RCC 7860 (cell line): Measurements from ENCODE around the gene PGLYRP4.
A peak's percentile ranks its signal among the peaks of the same experiment; 100 is the strongest.

Experiments
- DNase-seq: peaks from one replicate; pipeline ENCODE4 v3.0.0-alpha.2; 2015; ENCODE audit warnings: low spot score
- FAIRE-seq: peaks from 2 replicates; lab custom pipeline; 2012; peaks lifted over from hg19 to GRCh38; lab: Jason Lieb, UNC

Gene PGLYRP4

DNA sequence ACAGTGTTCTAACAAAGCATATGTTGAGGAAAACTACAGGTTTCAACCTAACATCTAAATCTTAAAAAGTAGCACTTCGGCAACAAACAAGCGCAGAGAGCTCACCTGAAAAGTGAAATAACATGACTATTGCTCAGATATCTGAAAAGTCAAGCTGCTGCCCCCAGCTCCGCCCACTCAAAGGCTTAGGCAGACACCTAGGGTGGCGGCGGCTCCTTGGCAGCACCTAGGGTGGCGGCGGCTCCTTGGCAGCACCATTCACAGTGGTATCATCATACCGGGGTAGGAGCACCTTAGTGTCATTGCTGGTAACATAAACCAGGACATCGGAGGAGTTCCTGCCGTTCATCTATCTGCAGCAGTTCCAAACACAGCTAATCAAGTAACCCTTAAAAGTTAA, 30.9 kb upstream of the PGLYRP4 start:
- no peak for DNase-seq
- FAIRE-seq, result no peak

- FAIRE-seq (no peak), DNase-seq (peak; percentile 45)
Measured at GRCh38 chr1:153375511-153375910, 26.9 kb upstream of the PGLYRP4 start, which contains the start of gene S100A12. TSS of gene S100A12 (minus strand) at chr1:153375621. CDS start at chr1:153374592, 1,029 bp downstream.

- FAIRE-seq, result no peak
- DNase-seq, result no peak
Measured at GRCh38 chr1:153374071-153374470, 25.4 kb upstream of the PGLYRP4 start.

- DNase-seq (no peak), FAIRE-seq (no peak)
Measured at GRCh38 chr1:153372571-153372970, 23.9 kb upstream of the PGLYRP4 start.

- FAIRE-seq (no peak), DNase-seq (no peak)
Measured at GRCh38 chr1:153371231-153371630, 22.6 kb upstream of the PGLYRP4 start.

DNA sequence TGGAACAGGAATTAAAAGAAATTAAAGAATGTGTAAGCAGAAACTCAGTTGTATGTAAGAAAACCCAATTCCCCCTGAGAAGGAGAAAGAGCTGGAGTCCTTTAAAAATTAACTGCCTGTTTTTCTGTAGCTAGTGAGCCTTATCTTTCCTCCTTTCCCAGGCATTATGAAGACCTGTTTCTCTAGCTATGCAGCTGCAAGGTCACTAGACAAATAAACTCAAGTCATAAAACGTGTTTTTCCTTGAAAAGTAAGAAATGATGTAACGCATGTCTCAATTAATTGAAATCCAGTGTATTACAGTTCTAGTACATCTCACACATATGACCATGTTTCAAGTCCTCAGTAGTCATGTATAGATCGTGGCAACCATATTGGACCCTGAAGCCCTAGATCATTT, 21.5 kb upstream of the PGLYRP4 start:
- DNase-seq, result no peak
- FAIRE-seq, result no peak

- DNase-seq, result no peak
- no peak for FAIRE-seq
Measured at GRCh38 chr1:153368495-153368894, 19.9 kb upstream of the PGLYRP4 start.

DNA sequence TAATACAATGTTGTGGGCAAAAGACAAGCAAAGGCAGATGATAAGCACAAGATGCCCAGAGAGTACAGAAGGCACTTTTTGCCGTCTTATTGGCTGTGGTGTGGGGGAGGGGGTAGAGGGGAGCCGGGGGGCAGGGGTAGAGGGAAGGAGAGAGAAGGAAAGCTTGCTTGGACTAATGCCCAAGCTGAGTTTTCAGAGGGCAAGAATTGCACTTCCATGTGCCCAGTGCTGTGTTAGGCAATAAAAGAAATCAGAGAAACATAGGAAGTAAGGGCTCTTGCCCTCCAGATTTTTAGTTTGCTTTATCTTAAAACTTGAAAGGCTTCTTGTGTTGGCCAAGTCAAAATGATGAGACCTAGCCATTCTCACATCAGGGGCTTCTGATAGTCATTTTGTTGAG, 18.4 kb upstream of the PGLYRP4 start:
- no peak for FAIRE-seq
- DNase-seq, result no peak

DNA sequence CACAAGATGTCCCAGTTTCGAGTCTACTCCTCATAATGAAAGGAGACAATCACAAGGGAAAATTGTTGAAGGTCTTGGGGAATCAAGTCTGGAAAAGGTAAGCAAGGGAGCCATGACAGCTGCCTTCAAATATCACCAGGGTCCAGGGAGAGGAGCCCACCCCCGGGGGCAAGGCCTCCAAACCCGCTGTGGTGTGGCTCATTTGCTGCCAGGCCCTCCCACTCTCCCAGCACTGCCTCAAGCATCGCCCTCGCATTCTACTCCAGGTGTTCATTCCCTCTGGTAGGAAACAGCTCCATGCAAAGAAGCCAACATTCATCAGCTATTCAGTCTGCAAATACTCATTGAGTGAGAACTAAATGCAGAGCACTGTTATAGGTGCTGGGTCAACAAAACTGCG, 17.6 kb upstream of the PGLYRP4 start:
- FAIRE-seq (no peak), DNase-seq (no peak)

- DNase-seq (no peak), FAIRE-seq (no peak)
Measured at GRCh38 chr1:153365696-153366095, 17.1 kb upstream of the PGLYRP4 start.

DNA sequence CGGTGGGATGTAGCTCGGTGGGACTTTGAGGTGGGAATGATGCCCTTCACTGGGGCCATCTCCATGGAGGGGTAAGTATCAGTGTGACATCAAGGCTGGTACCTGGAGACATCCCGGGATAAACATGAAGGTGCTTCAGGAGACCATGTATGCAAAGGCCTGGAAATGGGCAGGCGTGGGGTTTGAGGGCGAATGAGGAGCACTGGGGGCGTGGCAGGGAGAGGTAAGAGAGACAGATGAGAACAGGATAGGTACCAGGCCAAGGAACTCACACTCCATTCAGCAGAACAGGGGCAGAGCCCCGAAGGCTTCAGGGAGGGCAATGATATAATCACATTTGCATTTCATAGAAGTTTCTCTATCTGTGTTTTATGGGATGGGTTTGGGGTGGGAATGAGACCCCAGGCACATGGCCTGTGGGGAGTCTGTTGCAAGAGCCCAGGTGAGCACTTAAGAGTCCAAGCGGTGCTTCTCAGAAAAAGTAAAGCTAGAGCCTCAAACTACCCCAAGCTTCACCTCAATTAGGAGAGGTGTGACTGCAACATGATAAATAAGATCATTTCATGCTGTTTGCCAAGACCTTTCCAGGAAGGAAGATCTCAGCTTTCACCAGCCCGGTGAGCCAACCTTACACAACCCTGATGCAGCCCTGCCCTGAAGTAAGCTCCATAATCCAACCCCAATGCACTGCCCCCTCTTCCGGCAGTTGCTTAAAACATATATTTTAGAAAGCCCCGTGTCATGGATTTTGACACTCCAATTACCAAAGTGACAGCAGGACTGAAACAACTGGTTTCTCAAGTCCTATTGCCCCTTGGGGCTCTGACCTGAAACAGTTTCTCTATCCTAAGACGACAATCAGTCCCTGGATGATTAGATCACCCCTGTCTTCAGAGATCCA, 16.4 kb upstream of the PGLYRP4 start:
- no peak for DNase-seq
- FAIRE-seq, result no peak

- FAIRE-seq (no peak), DNase-seq (no peak)
Measured at GRCh38 chr1:153364156-153364555, 15.5 kb upstream of the PGLYRP4 start.

DNA sequence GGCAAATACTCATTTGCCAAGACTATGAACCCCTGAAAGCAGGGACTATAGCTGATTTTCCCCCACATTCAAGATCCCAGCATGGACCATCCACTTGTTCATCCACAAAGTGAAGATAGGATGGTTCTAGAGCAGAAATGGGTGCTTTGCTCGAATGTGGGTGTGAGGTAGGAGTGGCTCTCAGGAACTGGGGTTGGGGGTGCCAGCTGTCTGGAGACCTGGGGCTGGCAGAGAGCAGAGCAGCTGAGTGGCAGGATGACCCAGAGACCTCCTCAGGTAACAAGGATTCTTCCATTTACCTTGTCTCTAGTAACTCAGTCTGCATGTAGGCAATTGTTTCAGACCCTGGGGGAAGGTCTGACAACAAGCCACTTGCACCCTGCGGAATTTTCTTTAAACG, 15.0 kb upstream of the PGLYRP4 start:
- FAIRE-seq, result no peak
- DNase-seq, result no peak

DNA sequence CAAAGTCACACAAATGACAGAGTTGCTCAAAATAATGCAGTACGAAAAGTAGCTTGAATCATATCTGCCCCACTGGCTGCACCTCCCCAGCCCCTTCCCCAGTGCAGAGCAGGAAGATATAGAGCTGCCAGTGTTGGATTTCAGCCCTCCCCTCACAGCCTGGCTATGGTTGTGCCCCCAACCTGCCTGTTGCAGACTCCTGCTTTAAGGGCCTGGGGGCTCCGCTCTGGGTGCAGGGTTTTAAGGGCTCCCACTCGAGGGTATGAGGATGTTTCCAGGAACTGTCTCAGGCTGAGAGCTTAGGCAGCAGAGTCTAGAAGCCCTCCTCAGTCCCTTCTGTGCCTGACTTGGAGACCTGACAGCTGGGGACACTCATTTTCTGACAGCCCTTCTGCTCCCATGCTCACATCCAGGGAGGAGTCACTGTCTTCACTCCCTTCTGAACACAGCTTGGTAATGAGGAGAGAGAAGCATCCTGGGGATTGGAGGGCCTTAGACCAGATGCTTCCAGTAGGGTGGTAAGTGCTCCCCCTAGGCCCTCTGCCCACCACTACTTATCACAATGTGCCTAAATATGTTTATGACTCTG, 13.6 kb upstream of the PGLYRP4 start:
- FAIRE-seq, result no peak
- no peak for DNase-seq

DNA sequence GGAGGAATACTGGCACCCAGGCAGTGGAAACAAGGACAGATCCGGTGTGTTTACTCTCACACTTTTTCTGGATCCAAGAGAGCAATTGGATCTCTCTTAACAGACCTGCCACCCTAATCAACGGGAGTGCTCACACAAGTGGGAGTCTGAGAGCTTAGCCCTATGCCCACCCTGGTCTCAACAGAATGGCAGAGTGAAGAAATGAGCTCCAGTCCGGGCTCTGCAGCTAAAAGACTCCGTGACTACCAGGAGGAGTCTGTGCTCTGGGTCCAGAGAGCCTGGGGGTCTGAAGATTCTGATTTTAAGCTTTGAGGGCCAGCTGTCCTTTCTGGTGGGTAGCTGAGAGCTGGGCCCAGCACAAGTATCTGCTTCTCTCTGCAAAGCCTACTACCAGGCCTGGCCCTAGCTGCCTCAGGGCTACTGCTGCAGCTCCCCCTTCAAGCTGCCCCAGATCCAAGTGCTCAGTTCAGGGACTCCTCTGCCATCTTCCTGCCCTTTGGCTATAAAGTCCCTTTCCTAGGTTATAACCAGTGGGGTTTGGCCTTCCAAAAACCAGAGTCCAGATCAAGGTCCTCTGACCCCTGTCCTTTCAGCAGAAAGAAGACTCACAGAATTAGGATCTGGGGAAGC, 13.0 kb upstream of the PGLYRP4 start:
- FAIRE-seq (no peak), DNase-seq (no peak)

DNA sequence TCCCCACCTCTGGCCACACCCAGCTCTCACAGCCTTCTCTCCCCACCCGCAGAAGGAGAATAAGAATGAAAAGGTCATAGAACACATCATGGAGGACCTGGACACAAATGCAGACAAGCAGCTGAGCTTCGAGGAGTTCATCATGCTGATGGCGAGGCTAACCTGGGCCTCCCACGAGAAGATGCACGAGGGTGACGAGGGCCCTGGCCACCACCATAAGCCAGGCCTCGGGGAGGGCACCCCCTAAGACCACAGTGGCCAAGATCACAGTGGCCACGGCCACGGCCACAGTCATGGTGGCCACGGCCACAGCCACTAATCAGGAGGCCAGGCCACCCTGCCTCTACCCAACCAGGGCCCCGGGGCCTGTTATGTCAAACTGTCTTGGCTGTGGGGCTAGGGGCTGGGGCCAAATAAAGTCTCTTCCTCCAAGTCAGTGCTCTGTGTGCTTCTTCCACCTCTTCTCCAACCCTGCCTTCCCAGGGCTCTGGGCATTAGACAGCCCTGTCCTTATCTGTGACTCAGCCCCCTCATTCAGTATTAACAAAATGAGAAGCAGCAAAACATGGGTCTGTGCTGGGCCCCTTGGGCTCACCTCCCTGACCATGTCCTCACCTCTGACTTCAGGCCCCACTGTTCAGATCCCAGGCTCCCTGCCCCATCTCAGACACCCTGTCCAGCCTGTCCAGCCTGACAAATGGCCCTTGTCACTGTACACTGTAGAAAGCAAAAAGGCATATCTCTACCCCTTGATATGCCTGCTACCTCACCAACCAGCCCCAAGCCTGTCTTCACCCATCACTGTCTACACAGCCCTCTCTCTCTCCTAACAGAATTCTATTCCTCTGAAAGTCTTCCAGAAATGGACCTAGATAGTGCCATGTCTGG, 12.2 kb upstream of the PGLYRP4 start:
- DNase-seq (no peak), FAIRE-seq (no peak)

GRCh38 chr1:153360190-153360589, 11.5 kb upstream of the PGLYRP4 start:
- FAIRE-seq, result no peak
- no peak for DNase-seq

- DNase-seq (no peak), FAIRE-seq (no peak)
Measured at GRCh38 chr1:153359241-153359640, 10.6 kb upstream of the PGLYRP4 start.

GRCh38 chr1:153358691-153358975, 10.0 kb upstream of the PGLYRP4 start:
- FAIRE-seq, result no peak
- DNase-seq, result no peak

DNA sequence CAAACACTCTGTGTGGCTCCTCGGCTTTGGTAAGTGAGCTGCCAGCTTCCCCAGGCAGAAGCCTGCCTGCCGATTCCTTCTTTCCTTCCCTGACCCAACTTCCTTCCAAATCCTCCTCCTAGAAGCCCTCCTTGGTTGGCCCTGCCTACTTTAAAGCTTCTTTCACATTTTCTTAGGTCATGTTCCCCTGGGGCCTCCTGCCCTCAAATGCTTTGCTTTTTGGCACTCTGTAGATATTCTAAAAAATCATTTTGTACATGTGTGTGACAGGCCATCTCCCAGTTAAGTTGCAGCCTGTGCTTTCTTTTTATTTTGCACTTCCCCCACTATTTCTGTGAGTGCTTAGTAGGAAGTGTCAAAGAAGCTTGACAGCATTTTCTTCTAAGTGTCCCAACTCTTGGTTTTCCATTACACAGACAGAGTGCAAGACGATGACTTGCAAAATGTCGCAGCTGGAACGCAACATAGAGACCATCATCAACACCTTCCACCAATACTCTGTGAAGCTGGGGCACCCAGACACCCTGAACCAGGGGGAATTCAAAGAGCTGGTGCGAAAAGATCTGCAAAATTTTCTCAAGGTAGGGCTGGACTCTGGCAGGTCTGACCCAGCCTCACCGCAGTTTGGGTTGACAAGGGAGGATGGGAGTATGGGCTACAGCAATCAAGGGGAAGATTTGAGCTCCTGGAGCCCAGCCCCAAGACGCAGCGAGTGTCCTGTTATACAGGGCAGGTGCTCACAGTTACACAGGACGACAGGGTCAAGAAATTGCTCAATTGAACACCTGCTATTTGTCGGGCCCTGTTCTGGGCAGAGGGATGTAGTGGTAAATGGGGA, 9.4 kb upstream of the PGLYRP4 start, which contains the start of gene S100A9:
TSS of gene S100A9 (plus strand) at position 2 of the 838 bp plus-strand sequence. CDS start at position 432, 430 bp downstream.
- no peak for DNase-seq
- no peak for FAIRE-seq
